ENCODE results near the gene OR1I1.

OR1I1 gene

DNA sequence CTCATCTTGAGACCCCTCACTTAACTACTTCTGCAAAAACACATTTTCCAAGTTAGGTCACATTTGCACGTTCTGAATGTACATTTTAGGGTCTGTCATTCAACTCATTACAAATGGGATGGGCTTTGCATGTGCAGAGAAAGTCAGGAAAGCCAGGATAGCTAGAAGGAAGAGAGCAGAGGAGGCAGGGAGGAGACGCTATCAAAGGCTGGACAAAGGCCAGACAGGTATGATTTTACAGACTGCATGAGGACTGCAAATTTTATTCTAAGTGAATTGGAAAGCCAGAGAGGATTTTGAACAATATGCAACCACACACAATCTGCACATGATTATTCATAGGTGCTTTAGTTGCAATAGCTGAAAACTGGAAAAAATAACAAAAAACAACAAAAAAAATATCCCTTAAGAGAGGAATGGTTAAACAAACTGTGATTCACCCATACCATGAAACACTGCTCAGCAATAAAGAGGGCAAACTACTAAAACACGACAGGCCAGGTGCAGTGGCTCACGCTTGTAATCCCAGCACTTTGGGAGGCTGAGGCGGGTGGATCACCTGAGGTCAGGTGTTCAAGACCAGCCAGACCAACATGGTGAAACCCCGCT is 46.3 kb downstream of the OR1I1 start:
- H3K4me3 ChIP-seq (ENCODE audit: low read depth, low read length): no peak overlapping the region
- in situ Hi-C loops (cut with HindIII; ENCODE audit: low sequenced_read_pairs): no loop called here
- no peak for TF ChIP-seq CTCF (IDR thresholded peaks at IDR 0.05; ENCODE audit: low read depth, low read length)
- no peak for DNase-seq (ENCODE audit: low read depth, low spot score)

DNA sequence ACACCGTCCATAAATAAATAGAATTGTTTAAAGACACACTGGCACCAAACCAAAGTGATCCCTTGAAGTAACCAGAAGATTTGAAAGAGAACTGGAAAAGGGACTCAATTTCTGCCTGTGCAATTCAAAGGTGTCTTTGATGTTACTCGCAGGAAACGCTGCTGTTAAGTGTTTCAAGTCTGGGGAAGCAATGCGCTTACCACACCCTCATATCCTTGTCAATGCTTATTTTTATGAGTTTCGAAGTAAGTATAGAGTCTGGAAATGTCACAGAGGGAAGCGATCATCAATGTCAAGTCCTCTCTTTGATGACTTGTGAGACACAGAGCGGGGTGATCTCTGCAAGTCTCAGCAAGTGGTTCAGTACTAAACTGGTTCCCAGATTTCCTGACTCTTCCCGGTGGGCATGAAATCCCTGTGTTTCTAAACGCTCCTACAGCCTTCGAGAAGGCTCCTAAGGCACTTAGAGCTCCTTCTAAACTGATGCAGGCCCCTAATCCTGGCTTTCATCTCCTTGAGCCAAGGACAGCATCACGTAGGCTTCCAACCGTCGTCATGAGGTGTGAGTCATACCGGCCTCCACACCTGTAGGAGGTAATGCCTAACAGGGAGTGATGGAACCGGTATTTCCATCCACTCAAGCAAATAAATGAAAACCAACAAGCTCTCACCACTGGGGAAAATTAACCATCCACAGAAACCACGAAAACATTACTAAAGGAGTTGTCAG is 48.0 kb downstream of the OR1I1 start:
- H3K4me3 ChIP-seq (ENCODE audit: low read depth, low read length): no peak overlapping the region
- DNase-seq (ENCODE audit: low read depth, low spot score): no peak
- in situ Hi-C loops (cut with HindIII; ENCODE audit: low sequenced_read_pairs): no loop called here
- TF ChIP-seq CTCF (IDR thresholded peaks at IDR 0.05; ENCODE audit: low read depth, low read length): no peak

GRCh38 chr19:15136234-15136954 is 54.4 kb downstream of the OR1I1 start:
- in situ Hi-C loops (cut with HindIII; ENCODE audit: low sequenced_read_pairs): no loop called here
- no peak for TF ChIP-seq CTCF (IDR thresholded peaks at IDR 0.05; ENCODE audit: low read depth, low read length)
- no peak for DNase-seq (ENCODE audit: low read depth, low spot score)
- H3K4me3 ChIP-seq (ENCODE audit: low read depth, low read length): no peak overlapping the region

DNA sequence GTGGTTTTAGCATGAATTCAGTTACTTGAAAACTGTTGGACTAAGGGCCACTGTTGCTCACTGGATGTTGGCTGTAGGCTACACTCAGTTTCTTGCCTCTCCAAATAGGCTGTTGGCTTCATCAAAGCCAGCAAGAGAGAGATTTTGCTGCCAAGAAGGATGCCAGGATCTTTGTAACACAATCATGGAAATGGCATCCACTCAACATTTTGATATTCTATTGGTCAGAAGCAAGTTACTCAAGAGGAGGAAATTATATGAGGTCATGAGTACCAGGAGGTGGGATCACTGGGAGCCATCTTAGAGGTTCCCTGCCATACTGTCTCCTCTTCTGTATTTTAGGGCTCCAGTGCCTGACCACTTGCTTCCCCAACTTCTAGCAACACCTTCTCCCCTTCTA is 55.8 kb downstream of the OR1I1 start:
- in situ Hi-C loops (cut with HindIII; ENCODE audit: low sequenced_read_pairs): no loop called here
- no peak overlapping the region for H3K4me3 ChIP-seq (ENCODE audit: low read depth, low read length)
- TF ChIP-seq CTCF (IDR thresholded peaks at IDR 0.05; ENCODE audit: low read depth, low read length): no peak
- no peak for DNase-seq (ENCODE audit: low read depth, low spot score)

DNA sequence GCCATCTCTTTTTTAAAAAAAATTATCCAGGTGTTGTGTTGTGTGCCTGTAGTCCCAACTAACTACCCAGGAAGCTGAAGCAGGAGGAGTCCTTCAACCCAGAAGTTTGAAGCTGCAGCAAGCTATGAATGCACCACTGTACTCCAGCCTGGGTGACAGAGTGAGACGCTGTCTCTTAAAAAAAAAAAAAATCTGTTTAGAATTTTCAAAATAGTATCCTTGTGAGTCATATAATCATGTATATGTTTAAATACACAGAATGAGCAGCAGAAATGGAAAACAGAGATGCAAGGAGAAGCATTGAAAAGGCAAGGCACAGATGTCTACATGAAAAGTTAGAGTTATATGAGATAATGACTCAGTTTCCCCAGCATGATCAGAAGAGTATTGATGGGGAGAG is 56.4 kb downstream of the OR1I1 start:
- in situ Hi-C loops (cut with HindIII; ENCODE audit: low sequenced_read_pairs): no loop called here
- H3K4me3 ChIP-seq (ENCODE audit: low read depth, low read length): no peak overlapping the region
- no peak for DNase-seq (ENCODE audit: low read depth, low spot score)
- TF ChIP-seq CTCF (IDR thresholded peaks at IDR 0.05; ENCODE audit: low read depth, low read length): no peak

DNA sequence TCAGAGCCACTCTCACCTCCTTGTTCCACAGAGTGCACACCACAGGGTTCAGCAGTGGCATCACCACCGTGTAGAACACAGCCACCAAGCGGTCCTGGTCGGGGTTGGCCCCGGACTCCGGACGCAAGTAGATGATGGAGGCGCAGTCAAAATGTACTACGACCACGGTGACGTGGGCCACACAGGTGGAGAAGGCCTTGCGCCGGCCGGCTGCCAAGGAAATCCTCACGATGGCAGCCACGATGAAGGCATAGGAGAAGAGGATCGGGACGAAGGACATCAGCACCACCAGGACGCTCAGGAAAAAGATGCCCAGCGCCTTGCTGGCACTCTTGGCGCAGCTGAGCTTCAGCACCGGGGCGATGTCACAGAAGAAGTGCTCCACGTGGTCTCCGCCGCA is 59.1 kb downstream of the OR1I1 start:
- in situ Hi-C loops (cut with HindIII; ENCODE audit: low sequenced_read_pairs): no loop called here
- TF ChIP-seq CTCF (IDR thresholded peaks at IDR 0.05; ENCODE audit: low read depth, low read length): no peak
- DNase-seq (ENCODE audit: low read depth, low spot score): no peak
- H3K4me3 ChIP-seq (ENCODE audit: low read depth, low read length): no peak overlapping the region
